Renal cortical epithelial cell (primary cell): ENCODE measurements around the gene TMEM87A. TPM values are rescaled to one million over a fixed set of nuclear protein-coding genes. Genes with fewer than 3 reads are reported as not detected.

Experiments
- DNase-seq: peaks from one replicate; pipeline ENCODE4 v3.0.0-alpha.2; 2011; ENCODE audit warnings: low read depth
- total RNA-seq: library from RNA; depleted of rRNA; stranded (reverse); fragments of >200 nt; gene quantifications from 2 replicates; pipeline ENCODE4 v1.2.3, GENCODE V29; 2014

TMEM87A gene
- total RNA-seq, 1 donor from 2014 or later: 44.8 TPM

GRCh38 chr15:42203891-42204290 lies 69.3 kb downstream of the TMEM87A start:
- no peak for DNase-seq

GRCh38 chr15:42202653-42203052 lies 70.6 kb downstream of the TMEM87A start:
- DNase-seq: no peak

GRCh38 chr15:42201801-42202200 lies 71.4 kb downstream of the TMEM87A start:
- no peak for DNase-seq

GRCh38 chr15:42199126-42199525 lies 74.1 kb downstream of the TMEM87A start:
- no peak for DNase-seq

- DNase-seq: no peak
Observed at GRCh38 chr15:42198516-42198915, 74.7 kb downstream of the TMEM87A start.

- DNase-seq: peak; percentile 74
Observed at GRCh38 chr15:42194513-42194912, 78.7 kb downstream of the TMEM87A start.

- DNase-seq: no peak
Observed at GRCh38 chr15:42193383-42193782, 79.8 kb downstream of the TMEM87A start.

GRCh38 chr15:42191610-42192346 lies 81.5 kb downstream of the TMEM87A start:
- no peak for DNase-seq

GRCh38 chr15:42190370-42190769 lies 82.9 kb downstream of the TMEM87A start:
- DNase-seq: no peak

- DNase-seq: no peak
Observed at GRCh38 chr15:42185801-42186200, 87.4 kb downstream of the TMEM87A start.

GRCh38 chr15:42184736-42185135 lies 88.5 kb downstream of the TMEM87A start:
- DNase-seq: no peak

GRCh38 chr15:42184296-42184695 lies 88.9 kb downstream of the TMEM87A start:
- DNase-seq: no peak

GRCh38 chr15:42182961-42183360 lies 90.3 kb downstream of the TMEM87A start:
- no peak for DNase-seq

- no peak for DNase-seq
Observed at GRCh38 chr15:42182328-42182886, 90.8 kb downstream of the TMEM87A start.

- no peak for DNase-seq
Observed at GRCh38 chr15:42178056-42178455, 95.2 kb downstream of the TMEM87A start.

- DNase-seq: no peak
Observed at GRCh38 chr15:42175671-42176070, 97.6 kb downstream of the TMEM87A start.

- no peak for DNase-seq
Observed at GRCh38 chr15:42172475-42172874, 100.8 kb downstream of the TMEM87A start.

- DNase-seq: no peak
Observed at GRCh38 chr15:42171795-42172194, 101.4 kb downstream of the TMEM87A start.

GRCh38 chr15:42171122-42171521 lies 102.1 kb downstream of the TMEM87A start:
- no peak for DNase-seq

GRCh38 chr15:42166225-42166940 lies 106.8 kb downstream of the TMEM87A start:
- no peak for DNase-seq

GRCh38 chr15:42165106-42165505 lies 108.1 kb downstream of the TMEM87A start:
- DNase-seq: no peak

GRCh38 chr15:42163947-42164550 lies 109.2 kb downstream of the TMEM87A start:
- no peak for DNase-seq

- no peak for DNase-seq
Observed at GRCh38 chr15:42163291-42163690, 109.9 kb downstream of the TMEM87A start.
